ENCODE data around the gene DNAJC8.

The DNAJC8 gene

GRCh38 chr1:28173151-28173979 lies 59.5 kb downstream of the DNAJC8 start:
- no peak for DNase-seq (ENCODE audit: low read depth in 2 of 3, low spot score in 1 of 3)

DNA sequence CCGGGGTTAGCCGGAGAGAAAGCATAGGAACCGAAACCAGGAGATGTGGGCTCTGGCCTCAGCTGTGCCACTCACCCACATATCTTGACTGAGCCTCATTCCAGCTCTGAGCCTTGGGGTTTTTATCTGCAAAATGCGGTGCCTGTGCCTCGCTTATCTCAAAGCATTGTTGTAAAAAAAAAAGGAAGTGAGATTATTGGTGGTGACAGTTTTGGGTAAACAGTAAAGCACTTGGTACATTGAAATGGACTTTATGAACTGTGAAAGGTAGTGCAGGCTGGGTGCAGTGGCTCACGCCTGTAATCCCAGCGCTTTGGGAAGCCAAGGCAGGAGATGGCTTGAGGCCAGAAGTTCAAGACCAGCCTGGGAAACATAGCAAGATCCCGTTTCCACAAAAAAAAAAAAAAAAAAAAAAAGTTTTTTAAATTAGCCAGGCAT lies 60.1 kb downstream of the DNAJC8 start:
- peak; percentile 28 to 30 (median 28) for DNase-seq (ENCODE audit: low read depth in 2 of 3, low spot score in 1 of 3)

GRCh38 chr1:28171246-28171645 lies 61.6 kb downstream of the DNAJC8 start:
- DNase-seq (ENCODE audit: low read depth in 2 of 3, low spot score in 1 of 3), result no peak

- no peak for DNase-seq (ENCODE audit: low read depth in 2 of 3, low spot score in 1 of 3)
These were observed 62.7 kb downstream of the DNAJC8 start for GRCh38 chr1:28170001-28170596.

DNA sequence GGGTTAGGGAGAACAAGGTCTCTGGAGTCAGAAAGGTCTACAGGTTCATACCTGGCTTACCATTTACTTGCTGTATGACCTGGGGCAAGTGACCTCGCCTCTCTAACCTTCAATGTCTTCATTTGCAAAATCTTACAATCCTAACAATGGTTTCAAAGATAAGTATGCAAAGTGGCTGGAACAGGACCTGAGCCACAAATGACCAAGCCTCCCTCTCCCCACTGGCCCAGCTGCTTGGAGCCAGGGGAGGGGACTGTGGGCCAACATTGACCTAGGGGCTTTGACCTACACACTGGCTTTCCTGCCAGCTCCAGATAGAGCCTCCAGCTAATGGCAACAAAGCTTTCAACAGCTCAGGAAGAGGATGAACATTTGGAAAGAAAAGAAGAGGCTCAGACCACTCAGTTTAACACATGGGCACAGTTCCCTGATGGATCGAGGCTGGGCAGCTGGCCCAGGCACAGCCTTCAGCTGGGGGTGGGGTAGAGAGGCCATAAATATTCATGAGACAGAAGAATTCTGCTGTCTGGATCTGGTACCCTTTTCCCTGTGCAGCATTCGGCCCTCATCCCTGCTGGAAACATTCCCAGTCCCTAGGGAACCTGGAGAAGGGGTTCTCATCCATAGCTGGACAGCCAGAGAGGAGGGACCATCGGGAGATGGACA lies 69.2 kb downstream of the DNAJC8 start:
- DNase-seq (ENCODE audit: low read depth in 2 of 3, low spot score in 1 of 3), result no peak

- no peak for DNase-seq (ENCODE audit: low read depth in 2 of 3, low spot score in 1 of 3)
These were observed 70.7 kb downstream of the DNAJC8 start for GRCh38 chr1:28162151-28162550.

- no peak for DNase-seq (ENCODE audit: low read depth in 2 of 3, low spot score in 1 of 3)
These were observed 71.1 kb downstream of the DNAJC8 start for GRCh38 chr1:28161751-28162150.

GRCh38 chr1:28160782-28161266 lies 72.0 kb downstream of the DNAJC8 start:
- no peak for DNase-seq (ENCODE audit: low read depth in 2 of 3, low spot score in 1 of 3)

DNA sequence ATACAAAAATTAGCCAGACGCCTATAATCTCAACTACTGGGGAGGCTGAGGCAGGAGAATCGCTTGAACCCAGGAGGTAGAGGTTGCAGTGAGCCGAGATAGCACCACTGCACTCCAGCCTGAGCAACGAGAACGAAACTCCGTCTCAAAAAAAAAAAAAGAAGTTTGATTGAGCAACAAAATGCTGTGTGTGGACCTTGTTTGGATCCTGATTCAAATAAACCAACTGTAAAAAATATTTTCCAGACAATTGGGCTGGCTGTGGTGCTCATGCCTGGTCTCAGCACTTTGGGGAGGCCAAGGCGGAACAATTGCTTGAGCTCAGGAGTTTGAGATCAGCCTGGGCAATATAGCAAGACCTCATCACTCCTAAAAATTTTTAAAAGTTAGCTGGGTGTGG lies 73.1 kb downstream of the DNAJC8 start:
- DNase-seq (ENCODE audit: low read depth in 2 of 3, low spot score in 1 of 3), result no peak

DNA sequence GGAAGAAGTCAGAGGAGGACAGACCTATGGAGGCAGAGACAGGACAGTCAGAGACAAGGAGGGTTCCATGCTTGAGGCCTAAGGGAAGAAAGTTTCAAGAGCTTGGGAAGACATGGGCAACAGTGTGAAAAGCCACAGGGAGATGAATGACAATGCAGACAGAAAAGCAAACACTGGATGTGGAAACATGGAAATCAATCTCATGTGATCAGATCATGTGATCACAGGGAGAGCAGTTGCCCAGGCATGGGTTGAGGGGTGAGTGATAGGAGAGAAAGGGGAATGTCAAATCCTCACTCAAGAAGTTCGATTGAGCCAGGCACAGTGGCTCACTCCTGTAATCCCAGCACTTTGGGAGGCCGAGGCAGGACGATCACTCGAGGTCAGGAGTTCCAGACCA lies 73.6 kb downstream of the DNAJC8 start:
- no peak for DNase-seq (ENCODE audit: low read depth in 2 of 3, low spot score in 1 of 3)

- DNase-seq (ENCODE audit: low read depth in 2 of 3, low spot score in 1 of 3), result no peak
These were observed 74.9 kb downstream of the DNAJC8 start for GRCh38 chr1:28157894-28158293.

GRCh38 chr1:28156821-28157220 lies 76.0 kb downstream of the DNAJC8 start:
- DNase-seq (ENCODE audit: low read depth in 2 of 3, low spot score in 1 of 3), result no peak

DNA sequence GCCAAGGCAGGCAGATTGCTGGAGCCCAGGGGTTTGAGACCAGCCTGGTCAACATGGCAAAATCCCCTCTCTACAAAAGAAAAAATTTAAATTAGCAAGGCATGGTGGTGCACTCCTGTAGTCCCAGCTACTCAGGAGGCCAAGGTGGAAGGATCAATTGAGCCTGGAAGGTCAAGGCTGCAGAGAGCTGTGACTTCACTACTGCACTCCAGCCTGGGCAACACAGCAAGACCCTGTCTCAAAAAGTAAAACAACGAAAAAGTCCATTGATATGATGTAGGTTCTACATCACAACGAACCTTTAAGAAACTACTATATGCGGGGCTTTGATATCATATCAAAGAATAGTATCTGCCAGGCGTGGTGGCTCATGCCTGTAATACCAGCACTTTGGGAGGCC lies 77.2 kb downstream of the DNAJC8 start:
- no peak for DNase-seq (ENCODE audit: low read depth in 2 of 3, low spot score in 1 of 3)

DNA sequence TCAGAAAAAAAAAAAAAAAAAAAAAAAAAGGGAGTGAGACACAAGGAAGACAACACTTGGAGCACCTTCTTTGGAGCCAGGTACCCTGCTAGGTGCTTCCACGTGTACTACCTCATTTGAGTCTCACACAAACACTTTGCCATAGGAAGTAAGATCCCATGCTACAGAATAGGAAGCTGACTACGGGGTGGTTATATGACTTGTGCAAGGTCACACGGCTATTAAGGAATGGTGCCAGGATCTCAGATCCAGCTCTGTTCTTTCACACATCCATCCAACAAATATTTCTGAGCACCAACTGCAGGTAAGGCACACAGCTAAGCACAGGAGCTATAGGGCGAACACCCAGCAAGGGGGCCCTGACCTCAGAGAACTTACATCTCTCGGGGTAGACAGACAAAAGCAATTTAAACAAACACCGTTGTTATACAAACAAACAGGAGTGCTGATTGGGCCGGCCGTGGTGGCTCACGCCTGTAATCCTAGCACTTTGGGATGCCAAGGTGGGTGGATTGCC lies 78.7 kb downstream of the DNAJC8 start:
- no peak for DNase-seq (ENCODE audit: low read depth in 2 of 3, low spot score in 1 of 3)

Data from stimulated activated CD4-positive, alpha-beta T cell treated with anti-CD3 and anti-CD28 coated beads, Interleukin-12 subunit alpha, Interleukin-12 subunit beta, amount 100 ng/mL, for 48 hours (primary cell).